Measurements from ENCODE around the gene CLPSL1. TPM values are rescaled to one million over a fixed set of nuclear protein-coding genes. Genes with fewer than 3 reads are reported as not detected.

The CLPSL1 gene
- total and polyA plus RNA-seq, 2 of the 13 experiments (the other 11 are each of a cell fraction or from before 2014, with no cell fraction given): not detected

- H3K4me3 ChIP-seq (replicated peaks in 1 of 3; ENCODE audit: insufficient read depth in 1 of 3, low read depth in 2 of 3, low read length in 3 of 3): no peak overlapping the region
- BruUV-seq (replicated peaks): no TSS peak
- H2AFZ ChIP-seq (ENCODE audit: low read length): no peak overlapping the region
- no peak overlapping the region for H3K27ac ChIP-seq (ENCODE audit: extremely low read length, insufficient read depth, low read length)
- intact Hi-C loops (cut with micrococcal nuclease; ENCODE audit: unreplicated experiment): no loop called here
- in situ Hi-C loops (cut with HindIII; ENCODE audit: extremely low pct_ligation_motif_present, low pct_unique_long_range_greater_than_20kb): no loop called here
- peaks cover 18% of the 10 kb centered on the region for H3K4me1 ChIP-seq (ENCODE audit: insufficient read depth, low read length)
- H3K4me2 ChIP-seq (ENCODE audit: low read depth, low read length): no peak overlapping the region
- H3K9me3 ChIP-seq (ENCODE audit: low read length): no peaks in the 10 kb centered on the region
- H3K79me2 ChIP-seq (ENCODE audit: insufficient read depth, low read length): no peaks in the 10 kb centered on the region
- no peak for TF ChIP-seq KDM5B (CRISPR knock-in tag; IDR thresholded peaks at IDR 0.05; ENCODE audit: borderline replicate concordance)
- no peak for TF ChIP-seq ZNF276 (CRISPR knock-in tag; IDR thresholded peaks at IDR 0.05; ENCODE audit: low read depth)
- no peak for TF ChIP-seq TIGD3 (CRISPR knock-in tag; IDR thresholded peaks at IDR 0.05; ENCODE audit: borderline replicate concordance)
- no peak for TF ChIP-seq ZNF414 (CRISPR knock-in tag; IDR thresholded peaks at IDR 0.05)
- TF ChIP-seq BCL6 (CRISPR knock-in tag; IDR thresholded peaks at IDR 0.05): no peak
- TF ChIP-seq TCF7 (IDR thresholded peaks at IDR 0.05; ENCODE audit: low read depth): no peak
- no peak for TF ChIP-seq SP5 (CRISPR knock-in tag; IDR thresholded peaks at IDR 0.05; ENCODE audit: borderline replicate concordance, low read depth)
- TF ChIP-seq ZNF563 (CRISPR knock-in tag; IDR thresholded peaks at IDR 0.05): no peak
- no peak for TF ChIP-seq SMARCE1 (IDR thresholded peaks at IDR 0.05; ENCODE audit: borderline replicate concordance)
- TF ChIP-seq GZF1 (CRISPR knock-in tag; IDR thresholded peaks at IDR 0.05): no peak
- no peak for TF ChIP-seq SATB2 (CRISPR knock-in tag; IDR thresholded peaks at IDR 0.05)
- TF ChIP-seq RORA (CRISPR knock-in tag; IDR thresholded peaks at IDR 0.05): no peak
- no peak for TF ChIP-seq ZNF354B (CRISPR knock-in tag; IDR thresholded peaks at IDR 0.05)
- no peak for TF ChIP-seq ZNF580 (CRISPR knock-in tag; IDR thresholded peaks at IDR 0.05; ENCODE audit: borderline replicate concordance, low read depth)
- TF ChIP-seq ATRX (CRISPR knock-in tag; IDR thresholded peaks at IDR 0.05; ENCODE audit: borderline replicate concordance): no peak
- no peak for TF ChIP-seq ZNF672 (CRISPR knock-in tag; IDR thresholded peaks at IDR 0.05)
- no peak for TF ChIP-seq ZBTB7A (CRISPR knock-in tag; IDR thresholded peaks at IDR 0.05)
- H4K20me1 ChIP-seq (ENCODE audit: insufficient read depth, low read length): no peaks in the 10 kb centered on the region
- ATAC-seq (no peak), DNase-seq (ENCODE audit: low spot score) (no peak), FAIRE-seq (no peak)
- 16% methylated on average over 2 of the region's 2 CpGs for WGBS (ENCODE audit: low lambda C conversion rate)
- H3K27me3 ChIP-seq (ENCODE audit: control insufficient read depth in 1 of 2, insufficient read depth in 2 of 2, low read length in 2 of 2): peaks cover 7 to 17% of the 10 kb centered on the region in 2 experiments; a peak in 3 of 5 replicates
- no peak overlapping the region for H3K9ac ChIP-seq (ENCODE audit: insufficient read depth, low read depth, low read length)
- ChIA-PET CTCF (ENCODE audit: low intra/inter-chr PET ratio, low total read pairs) (no interaction called here), POLR2A (no interaction called here)
- H3K36me3 ChIP-seq (replicated peaks in 1 of 2; ENCODE audit: control insufficient read depth in 1 of 2, insufficient read depth in 2 of 2, low read length in 2 of 2): no peaks in the 10 kb centered on the region
Measured at GRCh38 chr6:35784200-35784599, 3.4 kb downstream of the CLPSL1 start.
